ENCODE results near the gene CD44. TPM values are rescaled to one million over a fixed set of nuclear protein-coding genes. Genes with fewer than 3 reads are reported as not detected.

Gene CD44
- total and polyA plus RNA-seq, 8 donors = 332 to 693 (median 504) TPM

DNA sequence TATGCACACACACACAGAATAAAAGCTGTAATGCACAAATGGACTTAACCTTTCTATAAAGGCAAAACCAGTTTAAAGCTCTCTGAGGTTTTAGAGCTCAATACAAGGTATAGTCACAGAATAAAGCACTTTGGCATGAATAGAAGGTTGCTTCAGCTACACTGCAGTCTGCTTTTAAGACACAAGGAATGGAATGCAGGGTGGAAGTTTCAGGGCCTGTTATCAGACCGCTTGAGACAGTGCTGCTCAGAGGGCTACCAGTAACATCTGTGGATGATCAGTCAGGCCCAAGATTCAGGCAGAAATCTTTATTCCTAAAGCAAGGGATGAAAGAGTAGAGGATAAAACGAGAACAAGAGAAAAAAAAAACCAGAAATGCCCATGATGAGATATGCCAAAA lies 46.7 kb downstream of the CD44 start:
- H3K36me3 ChIP-seq = peaks cover 0 to 94% of the 10 kb centered on the region in 2 donors
- ATAC-seq = no peak
- no peaks in the 10 kb centered on the region for H3K27me3 ChIP-seq
- H3K27ac ChIP-seq = no peak overlapping the region
- TF ChIP-seq, protein P1, sequence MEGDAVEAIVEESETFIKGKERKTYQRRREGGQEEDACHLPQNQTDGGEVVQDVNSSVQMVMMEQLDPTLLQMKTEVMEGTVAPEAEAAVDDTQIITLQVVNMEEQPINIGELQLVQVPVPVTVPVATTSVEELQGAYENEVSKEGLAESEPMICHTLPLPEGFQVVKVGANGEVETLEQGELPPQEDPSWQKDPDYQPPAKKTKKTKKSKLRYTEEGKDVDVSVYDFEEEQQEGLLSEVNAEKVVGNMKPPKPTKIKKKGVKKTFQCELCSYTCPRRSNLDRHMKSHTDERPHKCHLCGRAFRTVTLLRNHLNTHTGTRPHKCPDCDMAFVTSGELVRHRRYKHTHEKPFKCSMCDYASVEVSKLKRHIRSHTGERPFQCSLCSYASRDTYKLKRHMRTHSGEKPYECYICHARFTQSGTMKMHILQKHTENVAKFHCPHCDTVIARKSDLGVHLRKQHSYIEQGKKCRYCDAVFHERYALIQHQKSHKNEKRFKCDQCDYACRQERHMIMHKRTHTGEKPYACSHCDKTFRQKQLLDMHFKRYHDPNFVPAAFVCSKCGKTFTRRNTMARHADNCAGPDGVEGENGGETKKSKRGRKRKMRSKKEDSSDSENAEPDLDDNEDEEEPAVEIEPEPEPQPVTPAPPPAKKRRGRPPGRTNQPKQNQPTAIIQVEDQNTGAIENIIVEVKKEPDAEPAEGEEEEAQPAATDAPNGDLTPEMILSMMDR (IDR thresholded peaks at IDR 0.05) = no peak
- intact Hi-C loops (cut with DNase I) = no loop called here
- no peak overlapping the region for H3K4me3 ChIP-seq
- H3K9me3 ChIP-seq = no peaks in the 10 kb centered on the region
- DNase-seq = no peak
- H3K4me1 ChIP-seq = peaks cover 5 to 65% of the 10 kb centered on the region in 2 donors

DNA sequence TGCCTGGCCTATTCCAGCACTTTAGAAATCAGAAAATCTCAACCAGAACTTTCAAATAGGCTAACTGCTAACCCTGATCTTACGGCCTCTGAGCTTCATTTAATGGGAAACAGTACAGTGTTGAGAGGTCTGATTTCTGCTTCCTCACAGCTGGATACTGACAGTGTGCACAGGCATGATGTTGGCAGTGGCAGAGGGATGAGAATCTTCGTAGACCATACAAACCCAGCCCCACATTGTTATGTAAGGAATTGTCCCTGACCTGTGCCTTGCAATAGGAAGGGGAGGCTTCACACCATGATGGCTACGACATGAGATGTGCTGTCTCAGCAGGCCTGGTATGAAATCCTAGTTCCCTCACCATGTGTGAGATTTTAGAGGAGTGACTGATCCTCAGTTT lies 49.0 kb downstream of the CD44 start:
- Histone ChIP-seq H3K4me3 (no peak overlapping the region), H3K4me1 (peaks cover 21 to 76% of the 10 kb centered on the region in 2 donors), H3K9me3 (no peaks in the 10 kb centered on the region), H3K36me3 (peaks cover 0 to 100% of the 10 kb centered on the region in 2 donors), H3K27me3 (no peaks in the 10 kb centered on the region), H3K27ac (no peak overlapping the region)
- intact Hi-C loops (cut with DNase I) = no loop called here
- DNase-seq = no peak
- ATAC-seq = no peak
- TF ChIP-seq, protein P1 (IDR thresholded peaks at IDR 0.05) = no peak

DNA sequence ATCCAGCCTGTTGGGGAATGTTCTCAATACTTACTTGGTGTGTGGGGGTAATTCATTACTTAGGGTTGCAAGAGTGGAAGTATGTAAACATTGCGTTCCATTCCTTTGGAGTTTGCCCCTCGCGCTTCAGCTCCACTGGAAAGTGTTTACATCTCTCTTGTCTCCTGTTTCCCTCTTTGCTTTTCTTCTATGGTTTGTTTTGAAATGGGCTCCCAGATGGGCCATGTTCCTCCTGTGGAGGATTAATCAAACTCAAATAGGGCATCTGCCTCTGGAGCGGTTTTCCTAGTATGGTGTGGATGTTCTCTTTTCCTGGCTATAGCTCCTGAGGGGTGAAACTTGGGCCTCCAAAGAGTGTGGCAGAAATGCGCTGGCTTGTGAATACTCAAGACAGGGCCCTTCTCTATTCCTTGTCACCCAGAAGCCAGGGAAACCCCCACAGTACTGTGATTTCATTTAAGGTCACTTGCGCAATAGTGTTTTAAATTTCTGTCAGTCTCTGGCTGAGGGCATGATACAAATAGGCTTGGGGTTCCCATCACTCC lies 51.9 kb downstream of the CD44 start:
- Histone ChIP-seq H3K27ac (peak overlapping the region; percentile 16 to 33), H3K4me1 (peaks cover 21 to 84% of the 10 kb centered on the region in 2 donors), H3K4me3 (no peak overlapping the region), H3K36me3 (peaks cover 0 to 99% of the 10 kb centered on the region in 2 donors), H3K27me3 (no peaks in the 10 kb centered on the region), H3K9me3 (no peaks in the 10 kb centered on the region)
- intact Hi-C loops (cut with DNase I) = no loop called here
- ATAC-seq (peak; percentile 67), DNase-seq (peak in 2 of 4 donors; percentile 59 to 65)
- TF ChIP-seq, protein P1 (IDR thresholded peaks at IDR 0.05) = no peak

DNA sequence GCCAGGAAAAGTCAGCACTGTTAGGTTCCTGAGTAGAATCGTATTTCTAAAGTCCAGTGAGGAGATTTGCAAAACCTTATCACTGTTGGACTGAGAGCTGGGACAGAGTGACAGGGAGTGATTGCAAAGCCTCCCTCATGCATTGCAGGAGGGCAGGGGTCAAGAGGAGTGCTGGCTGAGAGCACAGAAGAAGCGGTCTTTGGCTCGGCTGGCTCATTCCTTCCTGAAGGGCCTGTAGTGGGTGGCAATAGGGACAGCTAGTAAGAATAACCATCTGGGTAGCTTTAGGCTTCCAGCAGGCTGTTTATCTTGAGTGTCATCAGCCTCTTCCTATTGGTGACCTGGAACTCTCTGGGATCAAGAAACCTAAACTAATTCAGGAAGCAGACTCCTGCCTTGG lies 53.4 kb downstream of the CD44 start:
- Histone ChIP-seq H3K9me3 (no peaks in the 10 kb centered on the region), H3K27me3 (no peaks in the 10 kb centered on the region), H3K4me3 (no peak overlapping the region), H3K36me3 (peaks cover 0 to 99% of the 10 kb centered on the region in 2 donors), H3K27ac (peak overlapping the region; percentile 33 to 39), H3K4me1 (peaks cover 21 to 81% of the 10 kb centered on the region in 2 donors)
- intact Hi-C loops (cut with DNase I) = no loop called here
- DNase-seq = peak in 3 of 4 donors; percentile 36 to 75 (median 63)
- peak; percentile 88 for ATAC-seq
- TF ChIP-seq, protein P1 (IDR thresholded peaks at IDR 0.05) = no peak

DNA sequence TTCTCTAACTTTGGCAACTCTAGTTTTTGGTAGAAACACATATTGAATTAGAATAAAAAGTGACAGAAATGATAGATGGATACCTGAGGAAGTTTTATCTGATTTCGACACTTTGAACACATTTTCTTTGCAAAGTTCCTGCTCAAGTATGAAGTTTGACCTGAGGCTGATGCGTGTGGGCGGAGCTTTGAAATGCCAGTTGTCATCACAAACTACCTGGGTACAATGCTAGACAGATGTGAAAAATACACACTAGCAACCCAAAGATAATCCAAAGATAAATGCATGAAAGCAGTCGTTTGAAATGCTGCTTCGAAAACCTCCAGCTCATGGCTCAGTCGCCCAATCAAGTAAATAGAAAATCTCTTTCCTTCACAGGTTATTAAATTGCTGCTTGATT lies 54.8 kb downstream of the CD44 start:
- Histone ChIP-seq H3K36me3 (peaks cover 0 to 99% of the 10 kb centered on the region in 2 donors), H3K4me3 (no peak overlapping the region), H3K27ac (no peak overlapping the region), H3K27me3 (no peaks in the 10 kb centered on the region), H3K9me3 (no peaks in the 10 kb centered on the region), H3K4me1 (peaks cover 21 to 70% of the 10 kb centered on the region in 2 donors)
- TF ChIP-seq, protein P1 (IDR thresholded peaks at IDR 0.05) = no peak
- DNase-seq = no peak
- no peak for ATAC-seq
- intact Hi-C loops (cut with DNase I) = no loop called here

All from left lung (tissue), 10 donors.